GM21447 (cell line): ENCODE results near the gene NEK7.
A peak's percentile ranks its signal among the peaks of the same experiment; 100 is the strongest.

Experiments used
- ATAC-seq: cut with Tn5 transposase; IDR thresholded peaks from one replicate; pipeline ENCODE4 v1.9.1; 2021; ENCODE audit not compliant: unreplicated experiment

The NEK7 gene

DNA sequence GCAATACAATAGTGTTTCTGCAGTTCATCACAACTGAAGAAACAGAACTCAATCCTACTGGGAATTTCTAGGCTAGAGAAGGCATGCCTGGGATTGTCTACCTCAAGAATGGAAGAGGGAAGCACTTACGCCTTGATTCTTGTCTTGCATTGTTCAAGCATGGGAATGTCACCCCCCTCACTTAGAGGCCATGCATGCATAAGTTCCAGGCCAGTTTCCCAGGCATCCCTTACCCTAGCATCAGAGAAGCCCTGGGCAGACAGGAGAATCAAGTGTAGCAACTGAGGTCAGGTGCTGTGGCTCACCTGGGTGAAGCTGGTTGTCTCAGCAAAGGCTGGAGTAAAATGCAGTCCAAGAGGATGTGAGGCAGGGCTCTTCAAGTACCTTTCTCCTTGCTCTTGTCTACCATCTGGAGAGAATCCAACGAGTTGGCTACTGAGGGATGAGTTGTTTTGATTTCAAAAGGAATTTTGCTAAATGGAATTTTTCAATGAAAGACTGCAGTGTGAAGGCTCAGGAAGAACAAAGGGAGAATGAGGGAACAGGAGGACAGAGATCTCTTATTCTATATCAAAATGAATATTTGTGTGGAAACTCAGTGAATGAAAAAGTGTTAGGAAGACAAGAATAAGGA lies 174.3 kb downstream of the NEK7 start:
- ATAC-seq, result no peak

DNA sequence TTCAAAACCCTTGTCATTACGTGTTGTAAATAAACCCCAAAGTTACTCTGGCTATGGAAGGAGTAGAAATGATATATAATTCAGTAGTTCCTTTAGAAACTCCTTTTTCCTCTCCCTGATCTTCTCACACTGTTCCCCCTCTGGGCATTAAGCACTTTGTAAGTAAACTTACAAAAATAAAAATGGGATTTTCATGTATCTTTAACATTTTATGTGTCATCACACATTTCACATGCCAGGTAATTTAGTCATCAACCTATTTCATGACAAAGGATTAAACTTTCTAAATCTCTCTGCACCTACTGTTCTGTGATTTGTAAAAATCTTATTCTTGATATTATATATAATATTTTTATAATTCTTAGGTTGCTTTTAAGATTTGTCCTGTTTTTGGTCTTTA lies 176.9 kb downstream of the NEK7 start:
- ATAC-seq, result no peak

DNA sequence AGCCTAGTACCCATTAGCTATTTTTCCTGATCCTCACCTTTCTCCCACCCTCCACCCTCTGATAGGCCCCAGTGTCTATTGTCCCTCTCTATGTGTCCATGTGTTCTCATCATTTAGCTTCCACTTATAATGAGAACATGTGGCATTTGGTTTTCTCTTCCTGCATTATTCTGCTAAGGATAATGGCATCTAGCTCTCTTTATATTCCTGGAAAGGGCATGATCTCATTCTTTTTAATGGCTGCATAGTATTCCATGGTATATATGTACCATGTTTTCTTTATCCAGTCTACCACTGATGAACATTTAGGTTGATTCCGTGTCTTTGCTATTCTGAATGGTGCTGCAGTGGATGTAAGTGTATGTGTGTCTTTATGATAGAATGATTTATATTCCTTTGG lies 178.9 kb downstream of the NEK7 start:
- no peak for ATAC-seq

DNA sequence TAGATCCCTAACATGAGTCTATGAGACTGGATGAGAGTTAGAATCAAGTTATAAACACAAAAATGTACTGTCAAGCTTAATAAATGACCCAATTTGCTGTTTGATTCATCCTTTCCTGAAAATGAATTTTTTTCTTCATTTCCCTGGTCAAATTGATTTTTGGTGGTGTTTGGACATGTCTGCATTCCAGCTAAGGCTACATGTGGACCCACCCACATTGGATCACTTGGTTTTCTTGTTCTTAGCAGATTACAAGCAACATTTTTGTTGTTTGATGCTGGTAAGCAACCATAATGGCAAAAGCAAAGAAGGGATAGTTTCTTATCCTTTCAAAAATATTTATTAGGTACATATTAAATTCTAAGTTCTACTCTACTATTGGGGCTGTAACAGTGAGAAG lies 181.1 kb downstream of the NEK7 start:
- ATAC-seq, result no peak

DNA sequence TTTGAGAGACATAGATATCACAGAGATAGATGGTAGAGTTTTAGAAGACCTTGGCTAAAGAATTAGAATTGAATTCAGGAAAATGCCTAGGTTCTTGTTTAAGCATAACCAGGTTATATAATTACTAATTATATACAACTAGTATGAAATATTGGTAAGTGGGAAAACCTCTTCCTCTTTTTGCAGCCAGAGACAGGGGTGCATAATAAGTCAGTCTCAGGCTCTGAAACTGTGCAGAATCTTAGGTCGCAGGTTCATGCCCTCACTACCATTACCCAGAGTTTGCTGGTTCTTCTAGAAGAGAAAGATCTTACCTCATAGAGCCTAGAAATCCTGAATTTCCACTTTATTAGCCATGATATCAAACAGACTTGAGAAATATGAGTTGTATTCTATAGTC lies 183.3 kb downstream of the NEK7 start:
- no peak for ATAC-seq

DNA sequence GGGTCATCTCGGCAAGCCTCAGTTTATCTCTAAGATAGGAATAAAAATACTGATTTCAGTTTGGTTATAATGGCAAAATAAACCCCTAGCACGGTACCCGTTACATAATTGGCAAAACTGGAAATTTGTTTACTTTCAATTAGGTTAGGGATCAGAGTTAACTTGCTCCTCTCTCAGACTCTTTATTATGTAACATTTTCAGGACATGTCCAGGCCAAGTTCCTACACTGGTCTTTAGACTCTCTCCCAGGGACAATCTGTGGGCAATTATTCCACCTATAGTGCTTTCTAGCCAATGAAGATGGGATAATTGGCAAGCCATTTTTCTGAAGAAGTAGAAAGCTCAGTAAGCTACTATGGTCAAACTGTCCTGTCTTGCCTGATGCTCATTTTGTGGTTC lies 189.4 kb downstream of the NEK7 start:
- ATAC-seq, result no peak

DNA sequence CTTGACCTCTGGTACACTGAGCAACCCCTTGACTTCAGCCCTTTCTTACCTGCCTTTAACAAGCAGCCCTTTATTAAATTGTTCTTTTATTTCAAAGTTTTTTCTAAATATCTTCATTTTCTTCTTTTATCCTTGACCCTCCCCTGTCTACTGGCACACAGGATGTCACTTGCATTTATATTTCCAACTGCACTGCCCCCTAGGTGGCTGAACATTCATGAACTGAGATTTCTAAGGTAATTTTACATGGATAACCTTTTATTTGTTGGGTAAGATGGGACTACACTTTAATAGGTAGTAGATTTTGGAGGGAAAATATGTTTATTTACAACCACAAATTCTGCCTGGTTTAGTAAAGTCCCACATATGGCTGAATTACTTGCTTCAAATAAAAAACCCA lies 193.7 kb downstream of the NEK7 start:
- no peak for ATAC-seq

DNA sequence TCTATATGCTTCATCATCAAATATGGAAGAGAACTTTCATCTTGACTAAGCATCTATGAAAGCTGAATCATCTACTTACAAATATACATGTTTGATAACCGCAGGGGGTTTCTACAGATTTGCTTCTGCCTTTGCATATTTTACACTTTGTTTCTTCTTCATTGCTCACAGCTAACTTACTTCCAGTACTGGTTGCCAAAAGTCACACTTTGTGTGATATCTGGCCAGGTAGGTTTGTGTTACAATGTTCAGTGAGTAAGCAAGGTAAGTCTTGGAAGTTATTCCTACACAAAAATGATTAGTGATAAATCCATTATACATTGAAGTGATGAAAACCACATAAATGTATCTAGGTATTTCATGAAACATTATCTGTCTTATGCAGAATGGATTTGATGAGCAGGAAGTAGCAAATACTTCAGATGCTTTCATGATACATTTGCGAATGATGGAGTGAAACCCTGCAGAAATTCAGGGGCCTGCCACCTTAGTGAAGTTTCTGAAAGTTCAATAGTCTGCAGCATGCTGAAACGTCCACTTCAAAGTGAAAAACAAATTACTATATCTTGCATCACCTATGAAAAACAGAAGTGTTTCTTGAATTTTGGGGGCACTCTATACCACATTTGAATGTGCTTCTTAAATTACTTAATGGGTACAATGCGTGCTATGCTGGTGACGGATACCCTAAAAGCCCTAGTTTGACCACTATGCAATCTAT lies 196.3 kb downstream of the NEK7 start:
- ATAC-seq, result peak; percentile 90

DNA sequence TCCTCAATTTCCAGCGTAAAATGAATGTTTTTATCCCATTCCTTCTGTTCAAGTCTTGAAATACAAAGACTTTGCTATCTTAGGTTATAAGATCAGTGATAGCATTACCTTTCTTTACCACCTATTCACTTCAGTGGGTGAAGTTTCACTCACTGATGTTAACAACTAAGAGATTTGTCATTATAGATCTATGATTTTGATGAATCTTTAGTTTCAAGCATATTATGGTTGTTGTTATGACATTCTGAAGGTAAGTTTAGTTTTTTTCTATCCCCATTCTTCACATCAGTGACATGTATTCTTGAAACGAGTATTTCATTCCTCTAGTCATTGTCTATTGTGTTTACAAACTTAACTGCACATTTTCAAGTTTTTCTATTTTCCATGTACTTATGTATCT lies 201.1 kb downstream of the NEK7 start:
- no peak for ATAC-seq

DNA sequence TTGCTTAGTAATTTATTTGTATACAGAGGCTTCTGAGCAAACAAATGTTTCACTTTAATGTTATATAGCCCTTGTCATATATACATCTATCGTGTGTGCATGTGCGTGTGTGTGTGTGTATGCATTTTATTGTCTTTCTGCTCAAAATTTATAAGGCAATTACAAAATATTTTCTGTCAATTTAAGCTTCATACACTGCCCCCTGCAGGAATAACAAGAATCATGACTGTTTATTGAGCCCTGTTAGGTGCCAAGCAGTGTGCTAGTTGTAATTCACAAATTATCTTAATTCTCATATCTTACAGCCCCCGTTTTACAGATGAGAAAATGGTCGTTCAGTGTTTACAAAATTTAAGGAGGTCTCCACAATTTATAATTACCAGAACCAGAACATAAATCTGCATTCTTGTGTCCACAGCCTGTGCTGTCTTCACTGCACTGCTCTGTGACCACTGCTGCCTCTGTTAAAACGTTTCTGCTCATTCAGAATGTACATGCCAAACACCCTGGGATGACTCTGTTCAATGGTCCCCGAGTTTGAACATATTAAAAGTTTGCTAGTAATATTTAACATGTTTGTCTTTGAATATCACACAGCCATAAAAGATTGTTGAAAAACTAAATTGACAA lies 202.3 kb downstream of the NEK7 start:
- ATAC-seq, result no peak

DNA sequence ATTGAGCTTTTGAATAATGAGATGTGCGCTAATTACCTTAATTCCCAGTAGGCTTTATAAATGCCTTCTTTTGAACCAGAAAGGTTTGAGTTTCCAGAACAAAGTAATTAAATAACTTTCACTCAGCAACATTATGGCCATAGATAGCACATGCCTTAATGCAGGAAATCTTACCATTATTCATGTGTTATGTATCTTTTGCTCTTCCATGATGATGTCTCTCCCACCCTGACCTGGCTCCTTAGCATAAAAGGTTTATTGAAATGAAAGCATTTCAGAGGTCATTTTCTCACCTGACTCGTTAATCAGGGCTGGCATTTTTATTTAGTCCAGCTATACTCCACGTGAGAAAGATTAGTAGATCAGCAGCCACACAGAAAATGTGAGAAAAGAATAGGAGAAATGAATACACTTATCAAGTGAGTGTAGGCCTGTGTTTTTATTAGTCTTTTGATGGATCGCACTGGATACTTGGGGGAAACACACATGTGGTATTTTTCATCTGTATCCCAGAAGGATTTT lies 203.5 kb downstream of the NEK7 start:
- no peak for ATAC-seq

DNA sequence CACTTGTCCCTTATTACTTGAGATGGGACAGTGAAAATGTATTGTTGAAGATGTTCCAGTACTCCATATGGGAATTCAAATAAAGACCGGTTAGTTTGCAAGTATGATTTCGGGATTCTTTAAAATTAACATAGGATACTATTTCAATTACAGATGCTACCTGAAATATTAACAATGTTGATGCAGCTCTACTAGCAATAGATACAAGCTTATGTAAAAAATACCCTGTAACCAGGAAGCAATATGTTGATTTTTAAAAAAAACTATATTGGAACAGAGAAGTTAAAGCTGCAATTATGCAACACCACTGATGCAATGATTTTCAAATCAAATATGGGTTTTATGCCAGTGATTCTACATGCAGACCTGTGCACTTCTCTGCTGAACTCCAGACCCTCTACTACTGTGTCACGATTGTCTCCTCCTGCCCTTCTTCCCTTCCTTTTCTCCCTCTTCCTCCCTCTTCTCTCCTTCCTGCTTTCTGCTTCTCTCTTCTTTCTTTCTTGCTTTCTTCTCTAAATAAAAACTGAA lies 204.5 kb downstream of the NEK7 start:
- no peak for ATAC-seq

DNA sequence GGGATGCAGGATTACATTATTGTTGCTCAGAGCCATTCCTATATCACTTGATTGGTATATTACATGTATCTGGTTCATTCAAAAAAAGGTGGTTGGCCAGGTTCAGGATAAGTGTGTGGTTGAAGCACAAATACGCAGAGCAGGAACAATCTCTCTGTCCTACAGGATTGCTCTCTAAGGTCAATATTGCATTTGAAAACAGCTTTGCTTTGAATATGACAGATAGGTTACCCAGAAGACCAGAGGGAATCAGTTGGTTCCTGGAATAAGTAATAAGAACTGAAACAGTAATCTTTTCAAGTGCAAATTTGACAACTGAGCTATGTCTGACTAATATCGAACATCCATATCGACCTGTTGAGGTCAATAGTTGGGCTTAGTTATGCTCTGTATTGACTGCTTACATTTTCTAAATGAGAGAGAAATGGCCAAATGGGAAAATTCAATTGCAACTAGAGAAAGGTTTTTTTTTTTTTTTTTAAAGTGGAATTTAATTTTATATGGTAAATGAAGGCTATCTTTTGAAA lies 206.9 kb downstream of the NEK7 start:
- ATAC-seq, result no peak

DNA sequence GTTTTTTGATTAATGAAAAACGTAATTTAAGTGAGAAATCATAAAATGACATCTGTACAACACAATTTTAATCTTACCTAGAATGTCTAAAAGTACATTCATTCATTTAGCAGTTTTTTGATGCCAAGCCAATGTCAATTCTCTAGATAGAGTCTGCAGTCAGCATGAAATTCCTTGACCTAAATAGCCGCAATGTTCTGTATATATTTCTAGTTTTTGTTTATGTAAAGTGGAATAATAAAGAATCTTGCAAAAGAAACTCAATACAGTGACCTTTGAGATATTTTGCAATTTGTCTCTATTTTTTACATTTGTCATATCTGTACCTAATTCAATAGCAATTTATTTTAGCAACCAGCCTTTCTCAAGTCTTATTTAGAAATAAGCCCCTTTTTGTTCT lies 207.7 kb downstream of the NEK7 start:
- no peak for ATAC-seq

DNA sequence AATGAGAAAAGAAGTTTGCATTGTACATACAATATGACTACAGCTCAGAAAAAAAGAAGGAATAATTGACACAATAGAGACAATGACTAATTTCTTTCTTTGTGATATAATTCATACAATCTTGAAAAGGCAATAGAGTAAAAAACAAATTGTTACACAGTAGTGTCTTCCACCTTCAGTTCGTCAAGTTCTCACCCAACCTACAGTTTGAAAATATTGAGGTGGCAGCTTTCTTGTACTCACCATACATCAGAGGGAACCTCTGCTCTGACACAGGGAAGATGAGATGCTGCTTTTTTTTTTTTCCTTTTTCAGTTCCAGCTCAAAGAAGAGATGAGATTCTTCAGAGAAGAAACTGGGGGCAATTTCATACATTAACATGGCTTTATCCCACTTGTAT lies 210.5 kb downstream of the NEK7 start:
- ATAC-seq, result no peak

DNA sequence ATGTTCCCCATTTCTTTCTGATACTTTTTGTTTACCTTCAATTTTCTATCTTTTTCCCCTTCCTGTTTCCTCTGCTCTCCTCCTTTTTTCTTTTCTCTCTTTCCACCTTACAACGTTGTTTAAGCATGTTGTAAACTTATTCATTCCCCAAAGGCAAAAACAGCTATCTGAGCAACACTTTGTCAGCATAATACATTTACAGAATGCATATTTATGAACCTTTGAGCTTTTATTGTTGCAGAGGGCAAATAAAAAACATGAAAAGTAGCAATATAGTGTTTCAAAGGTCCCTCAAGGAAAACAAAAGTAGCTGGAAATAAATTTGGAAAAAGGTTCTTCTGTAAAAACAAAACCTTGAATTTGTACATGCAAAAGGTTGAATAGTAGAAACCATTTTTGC lies 214.2 kb downstream of the NEK7 start:
- no peak for ATAC-seq
